SU-DHL-6 (cell line): ENCODE results near the gene MYRFL.

Experiments
- H2AFZ ChIP-seq: fragments of 200-600 bp; sonication (generic); 2 replicates; pipeline ENCODE4 v1.6.1; 2014; ENCODE audit warnings: low read depth, mild to moderate bottlenecking, moderate library complexity, mixed read lengths, antibody characterized with exemption, low read length; ENCODE audit not compliant: severe bottlenecking
- H3F3A ChIP-seq: fragments of 200-600 bp; shearing (Covaris generic); 2 replicates; pipeline ENCODE4 v1.6.0; 2016; ENCODE audit warnings: antibody characterized with exemption, mild to moderate bottlenecking; ENCODE audit not compliant: insufficient read depth
- H3K27ac ChIP-seq: fragments of 200-600 bp; sonication (generic); 2 replicates; pipeline ENCODE4 v1.5.1; 2016; ENCODE audit warnings: low read depth, mild to moderate bottlenecking, low read length, moderate library complexity, mixed read lengths
- H3K27me3 ChIP-seq: fragments of 200-600 bp; sonication (generic), shearing (Covaris generic); 2 replicates; pipeline ENCODE4 v1.6.0; 2014; ENCODE audit warnings: mild to moderate bottlenecking, low read length
- H3K36me3 ChIP-seq: fragments of 200-600 bp; sonication (generic); 2 replicates; pipeline ENCODE4 v1.6.1; 2014; ENCODE audit warnings: mild to moderate bottlenecking, low read length, mixed read lengths
- H3K4me2 ChIP-seq: fragments of 300-600, 200-600 bp; shearing (Covaris generic), sonication (generic); 2 replicates; pipeline ENCODE4 v1.6.0; 2014; ENCODE audit warnings: low read length, low read depth, mild to moderate bottlenecking; ENCODE audit not compliant: poor library complexity, severe bottlenecking
- H3K4me3 ChIP-seq: fragments of 200-600 bp; sonication (generic); 2 replicates; pipeline ENCODE4 v1.5.1; 2014; ENCODE audit warnings: antibody characterized with exemption, low read length, mild to moderate bottlenecking, mixed read lengths; ENCODE audit not compliant: insufficient read depth, poor library complexity, severe bottlenecking
- H3K79me2 ChIP-seq: fragments of 200-600 bp; sonication (generic); 2 replicates; pipeline ENCODE4 v1.6.1; 2014; ENCODE audit warnings: mild to moderate bottlenecking, low read length, moderate library complexity; ENCODE audit not compliant: insufficient read depth
- H3K9ac ChIP-seq: fragments of 200-600 bp; sonication (generic); 2 replicates; pipeline ENCODE4 v1.7.0; 2014; ENCODE audit warnings: mild to moderate bottlenecking, low read length
- H3K9me2 ChIP-seq: fragments of 200-600 bp; sonication (generic); replicated peaks from 2 replicates; pipeline ENCODE4 v1.6.1; 2014; ENCODE audit warnings: low read length; ENCODE audit not compliant: insufficient read depth
- H3K9me3 ChIP-seq: fragments of 200-600 bp; sonication (generic); 2 replicates; pipeline ENCODE4 v1.6.1; 2014; ENCODE audit warnings: low read length, mixed read lengths; ENCODE audit not compliant: insufficient read depth
- H4K20me1 ChIP-seq: fragments of 200-600 bp; sonication (generic); 2 replicates; pipeline ENCODE4 v1.6.1; 2014; ENCODE audit warnings: low read depth, mild to moderate bottlenecking, antibody characterized with exemption, low read length, moderate library complexity, mixed read lengths
- EZH2phosphoT487 ChIP-seq: fragments of 200-600 bp; sonication (generic), shearing (Covaris generic); conservative IDR thresholded peaks from 2 replicates; pipeline ENCODE4 v1.6.1; 2018; ENCODE audit warnings: mild to moderate bottlenecking, antibody characterized with exemption, low read length, moderate library complexity, mixed read lengths
- TF ChIP-seq, protein P1 (sequence below): fragments of 200-600 bp; sonication (generic); IDR thresholded peaks from one replicate; pipeline ENCODE4 v1.5.1; 2017; ENCODE audit warnings: antibody characterized with exemption, mild to moderate bottlenecking, low read length, moderate library complexity; ENCODE audit not compliant: insufficient read depth, poor library complexity, severe bottlenecking

The MYRFL gene

DNA sequence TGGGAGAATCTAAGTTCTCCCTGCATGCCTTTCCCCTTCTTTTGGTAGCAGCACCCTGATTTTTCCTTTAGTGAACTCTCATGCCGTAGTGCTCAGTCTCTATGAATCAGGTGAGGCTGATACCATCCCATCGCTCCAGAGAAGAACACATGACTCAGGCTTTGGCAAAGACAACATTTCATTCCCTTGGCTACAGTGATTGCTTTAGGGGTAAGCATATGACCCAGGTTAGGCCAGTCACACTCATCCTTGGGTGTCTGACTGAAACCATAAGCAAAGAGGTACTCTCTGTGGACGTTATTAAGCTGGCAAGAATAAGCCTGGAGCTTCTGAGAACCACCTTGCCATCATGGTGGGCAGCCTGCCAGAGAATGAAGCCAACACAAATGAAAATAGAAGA lies 141.8 kb downstream of the MYRFL start:
- H3K4me3 ChIP-seq = no peak overlapping the region
- H4K20me1 ChIP-seq = no peaks in the 10 kb centered on the region
- TF ChIP-seq, protein P1, sequence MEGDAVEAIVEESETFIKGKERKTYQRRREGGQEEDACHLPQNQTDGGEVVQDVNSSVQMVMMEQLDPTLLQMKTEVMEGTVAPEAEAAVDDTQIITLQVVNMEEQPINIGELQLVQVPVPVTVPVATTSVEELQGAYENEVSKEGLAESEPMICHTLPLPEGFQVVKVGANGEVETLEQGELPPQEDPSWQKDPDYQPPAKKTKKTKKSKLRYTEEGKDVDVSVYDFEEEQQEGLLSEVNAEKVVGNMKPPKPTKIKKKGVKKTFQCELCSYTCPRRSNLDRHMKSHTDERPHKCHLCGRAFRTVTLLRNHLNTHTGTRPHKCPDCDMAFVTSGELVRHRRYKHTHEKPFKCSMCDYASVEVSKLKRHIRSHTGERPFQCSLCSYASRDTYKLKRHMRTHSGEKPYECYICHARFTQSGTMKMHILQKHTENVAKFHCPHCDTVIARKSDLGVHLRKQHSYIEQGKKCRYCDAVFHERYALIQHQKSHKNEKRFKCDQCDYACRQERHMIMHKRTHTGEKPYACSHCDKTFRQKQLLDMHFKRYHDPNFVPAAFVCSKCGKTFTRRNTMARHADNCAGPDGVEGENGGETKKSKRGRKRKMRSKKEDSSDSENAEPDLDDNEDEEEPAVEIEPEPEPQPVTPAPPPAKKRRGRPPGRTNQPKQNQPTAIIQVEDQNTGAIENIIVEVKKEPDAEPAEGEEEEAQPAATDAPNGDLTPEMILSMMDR = no peak
- TF ChIP-seq EZH2phosphoT487 = no peak
- no peaks in the 10 kb centered on the region for H3K9me2 ChIP-seq
- no peaks in the 10 kb centered on the region for H3K9me3 ChIP-seq
- no peak overlapping the region for H3K4me2 ChIP-seq
- no peaks in the 10 kb centered on the region for H3F3A ChIP-seq
- no peak overlapping the region for H3K27ac ChIP-seq
- H3K9ac ChIP-seq = no peak overlapping the region
- H3K36me3 ChIP-seq = no peaks in the 10 kb centered on the region
- H2AFZ ChIP-seq = no peak overlapping the region
- H3K27me3 ChIP-seq = no peaks in the 10 kb centered on the region
- H3K79me2 ChIP-seq = no peaks in the 10 kb centered on the region

DNA sequence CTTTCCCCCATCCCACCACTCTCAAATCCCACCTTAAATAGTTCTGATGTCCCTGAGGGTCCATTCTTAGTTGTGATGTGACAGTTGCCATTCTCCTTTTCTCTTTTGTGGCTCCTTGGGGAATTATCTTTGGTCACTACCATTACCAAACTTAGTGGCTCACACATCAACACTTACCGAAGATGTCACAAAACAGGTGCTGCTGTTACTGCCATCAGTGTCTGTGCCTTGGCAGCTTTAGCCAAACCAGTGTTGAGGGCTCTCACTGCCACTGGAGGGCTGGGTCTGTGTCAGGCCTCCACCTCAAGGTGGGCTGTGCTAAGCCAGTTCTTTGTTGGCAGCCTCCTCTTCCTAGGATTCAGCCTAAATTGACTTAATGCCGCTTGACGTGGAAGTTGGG lies 144.0 kb downstream of the MYRFL start:
- Histone ChIP-seq H3K36me3 (no peaks in the 10 kb centered on the region), H3K4me3 (no peak overlapping the region), H3K27ac (no peak overlapping the region), H3K79me2 (no peaks in the 10 kb centered on the region), H3K9me3 (no peaks in the 10 kb centered on the region), H2AFZ (no peak overlapping the region), H3K9ac (no peak overlapping the region), H3F3A (no peaks in the 10 kb centered on the region), H4K20me1 (no peaks in the 10 kb centered on the region), H3K4me2 (no peak overlapping the region), H3K27me3 (no peaks in the 10 kb centered on the region), H3K9me2 (no peaks in the 10 kb centered on the region)
- TF ChIP-seq, protein P1 = no peak
- no peak for TF ChIP-seq EZH2phosphoT487

DNA sequence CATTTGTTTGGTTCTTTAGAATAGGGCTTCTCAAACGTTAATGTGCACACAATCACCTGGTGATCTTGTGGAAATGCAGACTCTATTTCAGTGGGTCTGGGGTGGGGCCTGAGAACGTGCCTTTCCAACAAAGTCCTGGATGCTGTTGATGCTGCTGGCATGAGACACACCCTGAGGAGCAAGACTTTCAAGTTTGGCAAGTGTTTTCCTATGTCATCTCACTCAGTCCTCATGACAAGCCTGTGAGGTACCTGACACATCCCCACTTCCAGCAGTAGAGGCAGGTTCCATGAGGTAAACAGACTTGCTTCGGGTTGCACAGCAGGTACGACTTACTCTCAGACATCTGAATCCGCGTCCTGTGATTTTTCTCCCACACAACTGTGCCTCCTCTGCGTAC lies 147.1 kb downstream of the MYRFL start:
- no peak overlapping the region for H3K4me2 ChIP-seq
- no peaks in the 10 kb centered on the region for H3K9me2 ChIP-seq
- TF ChIP-seq, protein P1 = no peak
- no peak for TF ChIP-seq EZH2phosphoT487
- H3K27ac ChIP-seq = no peak overlapping the region
- H3K9ac ChIP-seq = no peak overlapping the region
- no peaks in the 10 kb centered on the region for H3K36me3 ChIP-seq
- no peak overlapping the region for H3K4me3 ChIP-seq
- no peaks in the 10 kb centered on the region for H3K79me2 ChIP-seq
- no peaks in the 10 kb centered on the region for H4K20me1 ChIP-seq
- H3F3A ChIP-seq = no peaks in the 10 kb centered on the region
- no peaks in the 10 kb centered on the region for H3K27me3 ChIP-seq
- H3K9me3 ChIP-seq = no peaks in the 10 kb centered on the region
- no peak overlapping the region for H2AFZ ChIP-seq
